ENCODE measurements around the gene CYP1A2.
"Not testable (repeated sequence)": the region's sequence is repeated elsewhere in the genome, so short reads cannot be mapped to it uniquely, and the experiment has no call there.

The CYP1A2 gene

GRCh38 chr15:74748322-74748946, at the start of gene CYP1A2:
CYP1A2 (plus strand) TSS chr15:74748845; CDS start chr15:74749739, 894 bp downstream.
- no peak for DNase-seq (ENCODE audit: low spot score)

- no peak for DNase-seq (ENCODE audit: low spot score)
These were observed 39.6 kb upstream of the CYP1A2 start for GRCh38 chr15:74709011-74709410.

GRCh38 chr15:74709892-74710291, 38.8 kb upstream of the CYP1A2 start:
- no peak for DNase-seq (ENCODE audit: low spot score)

- DNase-seq (ENCODE audit: low spot score), result no peak
These were observed 38.1 kb upstream of the CYP1A2 start for GRCh38 chr15:74710319-74711094.

- no peak for DNase-seq (ENCODE audit: low spot score)
These were observed 36.3 kb upstream of the CYP1A2 start for GRCh38 chr15:74712311-74712710.

- no peak for DNase-seq (ENCODE audit: low spot score)
These were observed 32.0 kb upstream of the CYP1A2 start for GRCh38 chr15:74716651-74717050.

- DNase-seq (ENCODE audit: low spot score), result no peak
These were observed 26.1 kb upstream of the CYP1A2 start for GRCh38 chr15:74722591-74722990.

GRCh38 chr15:74723187-74723586, 25.5 kb upstream of the CYP1A2 start:
- no peak for DNase-seq (ENCODE audit: low spot score)

- DNase-seq (ENCODE audit: low spot score), result peak; percentile 79
These were observed 24.8 kb upstream of the CYP1A2 start for GRCh38 chr15:74723754-74724334.

- no peak for DNase-seq (ENCODE audit: low spot score)
These were observed 23.9 kb upstream of the CYP1A2 start for GRCh38 chr15:74724570-74725224.

- no peak for DNase-seq (ENCODE audit: low spot score)
These were observed 23.3 kb upstream of the CYP1A2 start, which contains the start of gene CYP1A1 for GRCh38 chr15:74725225-74725774. CYP1A1 (minus strand) TSS chr15:74725528; CDS start chr15:74723097, 2,431 bp downstream.

GRCh38 chr15:74725845-74726773, 22.5 kb upstream of the CYP1A2 start:
- DNase-seq (ENCODE audit: low spot score), result no peak

- no peak for DNase-seq (ENCODE audit: low spot score)
These were observed 21.9 kb upstream of the CYP1A2 start for GRCh38 chr15:74726774-74727164.

GRCh38 chr15:74727727-74728126, 20.9 kb upstream of the CYP1A2 start:
- DNase-seq (ENCODE audit: low spot score), result no peak

- not testable (repeated sequence) for DNase-seq (ENCODE audit: low spot score)
These were observed 19.9 kb upstream of the CYP1A2 start for GRCh38 chr15:74728699-74729098.

- not testable (repeated sequence) for DNase-seq (ENCODE audit: low spot score)
These were observed 19.3 kb upstream of the CYP1A2 start for GRCh38 chr15:74729372-74729771.

GRCh38 chr15:74730619-74731316, 17.9 kb upstream of the CYP1A2 start:
- DNase-seq (ENCODE audit: low spot score), result no peak

GRCh38 chr15:74732846-74733245, 15.8 kb upstream of the CYP1A2 start:
- DNase-seq (ENCODE audit: low spot score), result no peak

GRCh38 chr15:74733269-74733668, 15.4 kb upstream of the CYP1A2 start:
- DNase-seq (ENCODE audit: low spot score), result no peak

GRCh38 chr15:74735305-74735704, 13.3 kb upstream of the CYP1A2 start:
- no peak for DNase-seq (ENCODE audit: low spot score)

Data from globus pallidus (tissue), 1 donor.